ENCODE data around the gene SAMM50.

Gene SAMM50

DNA sequence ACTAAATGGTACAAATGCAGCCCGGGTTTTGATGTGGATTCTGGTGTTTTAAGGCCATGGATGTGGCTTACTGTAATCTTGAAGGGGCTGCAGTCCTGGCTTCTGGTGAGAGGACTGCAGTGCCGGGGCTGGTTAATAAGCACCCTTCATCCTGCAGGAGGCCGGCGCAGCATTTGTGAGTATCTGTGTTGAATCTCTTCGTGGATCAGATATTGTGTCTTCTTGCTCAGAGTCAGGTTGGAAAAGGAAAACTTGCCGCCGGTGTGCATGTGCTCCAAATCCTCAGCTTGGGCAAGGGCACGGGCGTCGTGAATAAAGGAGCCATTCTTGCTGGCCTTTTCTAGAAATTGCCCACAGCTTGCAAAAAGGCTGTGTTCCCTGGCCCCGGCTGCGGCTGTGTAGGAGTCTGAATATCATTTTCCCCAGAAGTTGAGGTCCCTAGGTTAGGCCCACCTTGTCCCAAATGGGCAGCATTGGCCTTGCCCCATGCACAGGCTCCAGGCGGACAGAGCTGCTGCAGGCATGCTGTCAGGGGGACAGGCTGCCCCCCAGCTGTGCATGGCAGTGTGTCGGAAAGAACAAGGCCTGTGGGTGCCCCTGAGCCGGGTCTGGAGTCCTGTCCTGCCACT, 39.9 kb downstream of the SAMM50 start:
- WGBS: 94% methylated on average over 15 of the region's 15 CpGs
- Histone ChIP-seq H3K9me3 (ENCODE audit: insufficient read depth, low read depth, low read length) (no peaks in the 10 kb centered on the region), H3K4me1 (ENCODE audit: insufficient read depth, low read length) (peaks cover 6% of the 10 kb centered on the region; the same call in 1 of the 2 replicates), H3K4me3 (ENCODE audit: low read length) (no peak overlapping the region), H3K9ac (ENCODE audit: low read depth, low read length) (no peak overlapping the region), H3K36me3 (ENCODE audit: insufficient read depth, low read length) (peaks cover 85% of the 10 kb centered on the region), H3K27ac (ENCODE audit: low read depth, low read length) (no peak overlapping the region), H3K27me3 (ENCODE audit: insufficient read depth, low read length) (no peaks in the 10 kb centered on the region)

DNA sequence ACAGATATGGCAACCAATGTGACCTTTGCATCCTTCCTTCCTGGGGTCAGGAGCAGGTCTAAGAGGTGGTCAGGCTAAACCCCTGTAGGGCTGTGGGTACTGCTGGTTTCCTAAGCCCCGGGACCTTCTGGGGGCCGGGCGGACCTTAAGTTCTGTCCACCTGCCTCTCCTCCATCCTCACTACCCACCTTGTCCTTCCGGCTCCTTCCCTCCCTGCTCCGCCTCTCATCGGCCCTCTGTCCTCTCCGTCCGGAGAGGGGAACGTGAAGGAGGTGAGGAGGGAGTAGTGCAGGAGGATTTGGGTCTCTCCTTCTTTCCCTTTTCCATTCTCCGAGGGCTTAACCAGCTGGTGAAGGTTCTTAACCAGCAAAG, 40.5 kb downstream of the SAMM50 start:
- no peak overlapping the region for H3K27ac ChIP-seq (ENCODE audit: low read depth, low read length)
- no peak overlapping the region for H3K4me3 ChIP-seq (ENCODE audit: low read length)
- peaks cover 82% of the 10 kb centered on the region for H3K36me3 ChIP-seq (ENCODE audit: insufficient read depth, low read length)

DNA sequence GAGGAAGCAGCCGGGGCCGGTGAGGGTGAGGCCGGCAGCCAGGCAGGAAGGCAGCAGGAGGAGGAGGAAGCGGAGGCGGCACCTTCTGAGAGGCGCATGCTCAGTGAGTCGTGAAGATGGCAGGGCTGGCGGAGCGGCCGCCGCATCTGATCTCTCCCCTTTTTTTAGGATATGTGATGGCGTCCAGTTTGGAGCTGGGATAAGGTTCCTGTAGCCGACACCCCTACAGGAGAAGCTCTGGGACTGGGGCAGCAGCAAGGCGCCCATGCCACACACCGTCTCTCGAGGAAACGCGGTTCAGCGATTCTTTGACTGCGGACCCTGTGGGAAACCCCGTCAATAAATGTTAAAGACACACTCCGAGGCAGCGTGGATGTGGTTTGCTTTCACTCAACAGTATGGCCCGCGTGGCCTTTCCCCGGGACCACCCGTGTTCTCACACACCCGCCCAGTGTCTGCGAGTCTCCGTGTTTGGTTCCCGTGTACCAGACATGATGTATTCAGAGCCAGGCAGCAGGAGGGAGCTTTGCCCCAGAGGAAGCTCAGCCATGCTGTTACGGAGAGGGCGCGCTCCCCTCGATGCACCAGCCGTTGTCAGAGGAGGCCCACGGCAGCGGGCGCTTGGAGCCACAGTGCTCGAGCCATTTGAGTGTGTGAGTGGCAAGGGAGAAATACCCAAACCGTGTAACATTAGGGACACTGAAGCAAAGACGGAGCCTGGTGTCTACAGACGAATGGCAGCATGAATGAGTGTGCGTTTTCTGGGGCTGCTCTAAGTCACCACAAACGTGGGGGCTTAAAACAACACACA, 41.1 kb downstream of the SAMM50 start:
- 94% methylated on average over 45 of the region's 45 CpGs for WGBS
- Histone ChIP-seq H3K9me3 (ENCODE audit: insufficient read depth, low read depth, low read length) (no peaks in the 10 kb centered on the region), H3K36me3 (ENCODE audit: insufficient read depth, low read length) (peaks cover 77% of the 10 kb centered on the region), H3K9ac (ENCODE audit: low read depth, low read length) (no peak overlapping the region), H3K27ac (ENCODE audit: low read depth, low read length) (no peak overlapping the region), H3K4me1 (ENCODE audit: insufficient read depth, low read length) (peaks cover 6% of the 10 kb centered on the region; the same call in 1 of the 2 replicates), H3K4me3 (ENCODE audit: low read length) (no peak overlapping the region), H3K27me3 (ENCODE audit: insufficient read depth, low read length) (no peaks in the 10 kb centered on the region)

More for the DNA sequence above, 40.5 kb downstream of the SAMM50 start:
- WGBS: 93% methylated on average over 8 of the region's 10 CpGs
- Histone ChIP-seq H3K27me3 (ENCODE audit: insufficient read depth, low read length) (no peaks in the 10 kb centered on the region), H3K9me3 (ENCODE audit: insufficient read depth, low read depth, low read length) (no peaks in the 10 kb centered on the region), H3K9ac (ENCODE audit: low read depth, low read length) (no peak overlapping the region), H3K4me1 (ENCODE audit: insufficient read depth, low read length) (peaks cover 6% of the 10 kb centered on the region; the same call in 1 of the 2 replicates)

DNA sequence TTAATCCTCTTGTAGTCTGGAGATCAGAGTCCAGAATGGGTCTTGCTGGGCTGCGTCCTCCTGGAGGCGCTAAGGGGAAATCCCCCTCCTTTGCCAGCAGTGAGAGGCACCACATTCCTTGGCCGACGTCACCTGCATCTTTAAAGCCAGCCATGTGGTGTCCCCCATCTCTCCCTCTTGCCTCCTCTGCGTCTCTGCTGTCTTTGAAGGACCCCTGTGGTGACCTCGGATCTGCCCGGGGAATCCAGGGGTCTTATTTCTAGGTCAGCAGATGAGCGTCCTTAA, 41.7 kb downstream of the SAMM50 start:
- Histone ChIP-seq H3K27me3 (ENCODE audit: insufficient read depth, low read length) (no peaks in the 10 kb centered on the region), H3K36me3 (ENCODE audit: insufficient read depth, low read length) (peaks cover 72% of the 10 kb centered on the region), H3K4me3 (ENCODE audit: low read length) (no peak overlapping the region), H3K9ac (ENCODE audit: low read depth, low read length) (no peak overlapping the region), H3K9me3 (ENCODE audit: insufficient read depth, low read depth, low read length) (no peaks in the 10 kb centered on the region), H3K4me1 (ENCODE audit: insufficient read depth, low read length) (peaks cover 6% of the 10 kb centered on the region; the same call in 1 of the 2 replicates), H3K27ac (ENCODE audit: low read depth, low read length) (no peak overlapping the region)
- WGBS: 80% methylated on average over 8 of the region's 8 CpGs

DNA sequence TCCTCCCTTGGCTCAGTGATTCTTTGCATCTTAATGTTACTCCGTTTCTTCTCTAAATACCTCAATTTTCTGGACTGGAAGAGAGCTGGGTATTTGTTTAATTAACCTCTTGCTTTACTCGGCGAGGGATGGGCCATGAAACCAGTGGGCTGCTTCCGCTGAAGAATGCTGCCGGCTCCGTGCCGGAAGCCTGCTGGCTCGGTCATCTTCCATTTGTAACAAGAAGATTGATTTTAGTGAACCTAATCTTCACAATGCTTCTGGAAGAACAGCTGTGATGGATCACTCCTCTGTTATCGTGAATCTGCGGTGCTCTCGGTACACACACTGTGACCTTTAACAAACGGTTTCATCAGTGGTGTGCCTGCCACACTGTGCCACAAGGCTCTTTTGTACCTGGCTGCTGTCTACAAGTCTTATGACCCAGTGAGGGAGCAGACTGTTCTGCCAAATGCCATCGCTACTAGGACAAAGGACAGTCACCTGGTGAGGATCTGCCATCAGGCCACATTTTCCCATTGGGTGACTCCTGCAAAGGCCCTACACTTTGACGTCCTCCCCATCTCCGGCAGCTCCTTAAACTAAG, 43.5 kb downstream of the SAMM50 start:
- Histone ChIP-seq H3K4me3 (ENCODE audit: low read length) (no peak overlapping the region), H3K36me3 (ENCODE audit: insufficient read depth, low read length) (peaks cover 56% of the 10 kb centered on the region), H3K27me3 (ENCODE audit: insufficient read depth, low read length) (no peaks in the 10 kb centered on the region), H3K27ac (ENCODE audit: low read depth, low read length) (no peak overlapping the region), H3K9ac (ENCODE audit: low read depth, low read length) (no peak overlapping the region), H3K9me3 (ENCODE audit: insufficient read depth, low read depth, low read length) (no peaks in the 10 kb centered on the region), H3K4me1 (ENCODE audit: insufficient read depth, low read length) (peaks cover 6% of the 10 kb centered on the region; the same call in 1 of the 2 replicates)
- 94% methylated on average over 15 of the region's 15 CpGs for WGBS

DNA sequence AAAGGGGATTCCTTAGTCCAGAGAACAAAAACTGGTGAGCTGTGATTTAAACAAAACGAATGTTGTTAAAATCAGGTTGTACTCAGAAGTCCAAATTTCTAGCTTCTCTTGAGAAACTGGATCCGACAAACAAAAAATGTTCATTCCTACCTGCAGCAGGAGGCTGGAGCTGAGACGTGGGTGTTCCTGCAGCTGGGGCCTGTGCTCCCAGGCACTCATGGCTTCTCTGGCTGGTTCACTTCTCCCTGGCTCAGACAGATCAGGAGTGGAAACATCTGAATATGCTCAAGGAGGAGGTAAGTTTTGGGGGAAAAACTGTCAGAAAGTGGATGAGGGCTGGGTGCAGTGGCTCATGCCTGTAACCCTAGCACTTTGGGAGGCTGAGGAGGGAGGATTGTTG, 44.1 kb downstream of the SAMM50 start:
- WGBS: 94% methylated on average over 3 of the region's 3 CpGs
- Histone ChIP-seq H3K27ac (ENCODE audit: low read depth, low read length) (no peak overlapping the region), H3K9ac (ENCODE audit: low read depth, low read length) (no peak overlapping the region), H3K36me3 (ENCODE audit: insufficient read depth, low read length) (peaks cover 51% of the 10 kb centered on the region), H3K4me3 (ENCODE audit: low read length) (no peak overlapping the region), H3K27me3 (ENCODE audit: insufficient read depth, low read length) (no peaks in the 10 kb centered on the region), H3K4me1 (ENCODE audit: insufficient read depth, low read length) (peaks cover 6% of the 10 kb centered on the region; the same call in 1 of the 2 replicates), H3K9me3 (ENCODE audit: insufficient read depth, low read depth, low read length) (no peaks in the 10 kb centered on the region)

DNA sequence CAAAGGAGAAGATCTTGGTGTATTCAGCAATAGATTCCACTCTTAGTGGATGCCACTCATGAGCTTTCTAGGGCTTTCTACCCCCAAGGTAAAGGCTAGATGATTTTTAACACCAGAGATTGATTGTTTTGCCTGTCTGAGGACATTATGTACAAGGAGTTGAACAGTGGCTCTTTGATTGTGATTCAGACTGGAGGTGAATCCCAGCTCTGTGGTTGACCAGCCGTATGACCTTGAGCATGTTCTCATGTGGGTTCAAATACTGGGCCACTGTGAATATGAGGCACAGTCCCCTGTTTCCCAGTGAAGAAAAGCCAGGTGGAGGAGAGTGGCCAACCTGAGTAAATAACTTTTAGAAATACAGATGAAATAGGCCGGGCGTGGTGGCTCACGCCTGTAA, 44.9 kb downstream of the SAMM50 start:
- 94% methylated on average over 4 of the region's 4 CpGs for WGBS
- no peak overlapping the region for H3K27ac ChIP-seq (ENCODE audit: low read depth, low read length)

DNA sequence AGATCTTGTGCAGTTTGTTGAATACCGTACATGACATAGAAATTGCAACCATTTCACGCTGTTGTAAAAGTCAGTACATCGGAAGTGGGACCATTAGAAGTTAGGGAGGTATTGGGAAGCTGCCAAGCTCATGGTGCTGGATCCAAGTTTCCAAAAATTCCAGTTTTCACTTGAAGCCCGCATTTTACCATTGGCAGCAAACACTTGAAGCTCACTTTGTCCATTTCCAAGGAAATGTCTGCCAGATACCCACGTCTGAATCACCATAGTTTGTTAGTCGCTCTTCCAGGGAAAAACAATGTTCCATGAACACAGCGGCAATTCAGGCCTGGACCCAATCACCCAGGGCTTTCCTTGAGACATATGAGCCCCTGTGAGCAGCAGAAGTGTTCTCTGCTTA, 46.3 kb downstream of the SAMM50 start:
- Histone ChIP-seq H3K36me3 (ENCODE audit: insufficient read depth, low read length) (peaks cover 31% of the 10 kb centered on the region), H3K4me1 (ENCODE audit: insufficient read depth, low read length) (peaks cover 6% of the 10 kb centered on the region; the same call in 1 of the 2 replicates), H3K9ac (ENCODE audit: low read depth, low read length) (no peak overlapping the region), H3K27me3 (ENCODE audit: insufficient read depth, low read length) (no peaks in the 10 kb centered on the region), H3K9me3 (ENCODE audit: insufficient read depth, low read depth, low read length) (peaks cover 4% of the 10 kb centered on the region; the same call in 1 of the 2 replicates), H3K4me3 (ENCODE audit: low read length) (no peak overlapping the region), H3K27ac (ENCODE audit: low read depth, low read length) (no peak overlapping the region)
- WGBS: 93% methylated on average over 7 of the region's 7 CpGs

More for the DNA sequence above, 44.9 kb downstream of the SAMM50 start:
- Histone ChIP-seq H3K9me3 (ENCODE audit: insufficient read depth, low read depth, low read length) (no peaks in the 10 kb centered on the region), H3K27me3 (ENCODE audit: insufficient read depth, low read length) (no peaks in the 10 kb centered on the region), H3K36me3 (ENCODE audit: insufficient read depth, low read length) (peaks cover 43% of the 10 kb centered on the region), H3K4me1 (ENCODE audit: insufficient read depth, low read length) (peaks cover 6% of the 10 kb centered on the region; the same call in 1 of the 2 replicates), H3K9ac (ENCODE audit: low read depth, low read length) (no peak overlapping the region), H3K4me3 (ENCODE audit: low read length) (no peak overlapping the region)

DNA sequence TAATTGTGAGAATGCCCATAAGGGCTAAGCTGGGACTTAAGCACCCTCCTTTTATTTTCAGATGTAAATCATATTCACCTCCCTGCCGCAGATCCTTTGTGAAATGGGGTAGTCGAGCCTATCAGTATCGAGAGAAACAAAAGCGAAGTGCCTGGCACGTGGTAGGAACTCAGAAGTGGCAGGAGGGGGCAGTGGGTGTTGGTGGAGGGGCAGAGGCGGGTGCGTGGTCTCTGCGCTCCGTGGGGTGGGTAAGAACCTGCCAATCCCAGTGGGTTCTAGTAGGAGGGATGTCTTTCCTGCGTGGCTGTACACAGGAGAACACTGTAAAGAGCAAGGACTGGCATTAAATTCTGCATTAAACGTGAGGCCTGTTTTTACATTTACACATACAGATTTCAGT, 47.1 kb downstream of the SAMM50 start:
- H3K9ac ChIP-seq (ENCODE audit: low read depth, low read length): no peak overlapping the region
- H3K4me3 ChIP-seq (ENCODE audit: low read length): no peak overlapping the region
- no peak overlapping the region for H3K27ac ChIP-seq (ENCODE audit: low read depth, low read length)
- peaks cover 23% of the 10 kb centered on the region for H3K36me3 ChIP-seq (ENCODE audit: insufficient read depth, low read length)
- no peaks in the 10 kb centered on the region for H3K4me1 ChIP-seq (ENCODE audit: insufficient read depth, low read length)
- WGBS: 94% methylated on average over 11 of the region's 11 CpGs
- no peaks in the 10 kb centered on the region for H3K27me3 ChIP-seq (ENCODE audit: insufficient read depth, low read length)
- peaks cover 4% of the 10 kb centered on the region; the same call in 1 of the 2 replicates for H3K9me3 ChIP-seq (ENCODE audit: insufficient read depth, low read depth, low read length)

DNA sequence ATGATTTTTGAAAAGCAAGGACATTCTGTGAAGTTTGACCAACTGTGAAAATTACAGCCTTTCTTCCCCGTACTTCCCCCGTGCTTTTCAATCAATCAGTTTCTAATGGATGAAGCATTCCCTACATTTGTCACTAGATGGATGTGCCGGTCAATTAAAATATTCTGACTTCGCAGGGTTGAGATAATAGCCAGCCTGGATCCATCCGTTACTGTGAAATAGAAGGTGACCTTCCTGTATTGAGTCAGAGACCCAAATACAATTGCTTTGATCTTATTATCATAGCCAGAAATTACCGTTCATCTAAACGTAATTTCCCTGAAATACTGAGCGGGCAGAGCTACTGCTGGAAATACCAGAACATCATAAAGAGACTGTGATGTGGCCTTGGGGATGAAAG, 47.8 kb downstream of the SAMM50 start:
- Histone ChIP-seq H3K9me3 (ENCODE audit: insufficient read depth, low read depth, low read length) (peaks cover 4% of the 10 kb centered on the region; the same call in 1 of the 2 replicates), H3K9ac (ENCODE audit: low read depth, low read length) (no peak overlapping the region), H3K27ac (ENCODE audit: low read depth, low read length) (no peak overlapping the region), H3K36me3 (ENCODE audit: insufficient read depth, low read length) (peaks cover 19% of the 10 kb centered on the region), H3K4me1 (ENCODE audit: insufficient read depth, low read length) (no peaks in the 10 kb centered on the region), H3K27me3 (ENCODE audit: insufficient read depth, low read length) (no peaks in the 10 kb centered on the region), H3K4me3 (ENCODE audit: low read length) (no peak overlapping the region)
- 96% methylated on average over 8 of the region's 8 CpGs for WGBS

DNA sequence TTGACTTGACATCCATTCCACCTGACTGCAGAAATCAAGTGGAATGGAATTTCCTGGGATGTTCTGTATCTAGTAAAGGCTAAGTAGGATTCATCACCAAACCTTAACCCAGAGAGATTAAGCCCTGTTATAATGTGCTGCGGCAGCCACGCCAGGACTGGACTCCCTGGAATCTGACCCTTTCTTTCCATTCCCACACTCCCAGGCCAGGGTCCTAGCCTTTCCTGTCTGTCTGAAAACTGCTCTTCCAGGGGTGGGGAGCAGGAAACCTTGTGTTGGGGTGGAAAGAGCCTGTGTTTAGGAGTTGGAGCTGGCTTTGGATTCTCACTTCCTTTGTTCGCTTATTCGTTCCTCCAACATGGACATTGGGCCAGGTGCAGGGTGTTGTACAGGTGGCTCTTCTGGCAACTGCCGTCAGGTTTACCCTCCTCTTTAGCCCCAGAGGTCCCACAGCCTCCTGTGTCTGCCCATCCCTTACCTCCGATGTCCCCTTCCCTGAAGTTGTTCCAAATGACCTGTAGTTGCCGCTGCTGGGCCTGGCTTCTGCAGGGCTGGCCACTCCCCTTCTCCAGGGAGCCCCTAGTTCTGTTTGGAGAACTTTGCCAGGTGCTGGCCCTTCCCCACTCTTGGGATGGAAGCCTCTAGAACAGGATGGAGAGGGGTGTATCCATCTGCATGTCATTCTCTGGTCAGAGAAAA, 48.3 kb downstream of the SAMM50 start:
- H3K9me3 ChIP-seq (ENCODE audit: insufficient read depth, low read depth, low read length): peaks cover 4% of the 10 kb centered on the region; the same call in 1 of the 2 replicates
- no peak overlapping the region for H3K9ac ChIP-seq (ENCODE audit: low read depth, low read length)
- H3K27ac ChIP-seq (ENCODE audit: low read depth, low read length): no peak overlapping the region
- H3K4me1 ChIP-seq (ENCODE audit: insufficient read depth, low read length): no peaks in the 10 kb centered on the region
- H3K36me3 ChIP-seq (ENCODE audit: insufficient read depth, low read length): peaks cover 13% of the 10 kb centered on the region
- 82% methylated on average over 7 of the region's 7 CpGs for WGBS
- no peak overlapping the region for H3K4me3 ChIP-seq (ENCODE audit: low read length)
- H3K27me3 ChIP-seq (ENCODE audit: insufficient read depth, low read length): no peaks in the 10 kb centered on the region

Measured in HUES64 (cell line).